Activated CD8-positive, alpha-beta memory T cell treated with anti-CD3 and anti-CD28 coated beads, Interleukin-2, amount 50 U/mL, for 24 hours (primary cell): ENCODE data around the gene CAPN2.
"Not testable (repeated sequence)": the region's sequence is repeated elsewhere in the genome, so short reads cannot be mapped to it uniquely, and the experiment has no call there.

ENCODE experiments used
- DNase-seq: peaks from one replicate; pipeline ENCODE4 v3.0.0-alpha.2; 2020; ENCODE audit errors: extremely low read depth

The CAPN2 gene

GRCh38 chr1:223792046-223792445, 79.7 kb downstream of the CAPN2 start:
- DNase-seq, result no peak

DNA sequence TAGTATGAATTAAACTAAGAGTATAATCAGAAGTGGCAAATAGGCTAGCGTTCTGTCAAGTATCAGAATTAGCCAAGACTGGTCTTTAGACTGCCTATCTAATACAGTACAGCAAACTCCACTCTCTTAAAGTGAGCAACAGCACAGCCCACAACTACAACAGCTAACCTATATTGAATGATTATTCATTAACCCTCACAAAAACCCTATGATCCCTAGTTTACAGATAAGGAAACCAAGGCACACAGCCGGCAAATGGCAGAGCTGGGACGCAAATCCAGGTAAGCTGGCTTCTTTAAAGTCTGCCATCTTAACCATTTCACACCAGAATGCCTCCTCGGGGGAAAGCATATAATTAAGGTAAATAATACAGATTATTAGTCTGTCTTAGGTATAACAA, 81.4 kb downstream of the CAPN2 start:
- no peak for DNase-seq

DNA sequence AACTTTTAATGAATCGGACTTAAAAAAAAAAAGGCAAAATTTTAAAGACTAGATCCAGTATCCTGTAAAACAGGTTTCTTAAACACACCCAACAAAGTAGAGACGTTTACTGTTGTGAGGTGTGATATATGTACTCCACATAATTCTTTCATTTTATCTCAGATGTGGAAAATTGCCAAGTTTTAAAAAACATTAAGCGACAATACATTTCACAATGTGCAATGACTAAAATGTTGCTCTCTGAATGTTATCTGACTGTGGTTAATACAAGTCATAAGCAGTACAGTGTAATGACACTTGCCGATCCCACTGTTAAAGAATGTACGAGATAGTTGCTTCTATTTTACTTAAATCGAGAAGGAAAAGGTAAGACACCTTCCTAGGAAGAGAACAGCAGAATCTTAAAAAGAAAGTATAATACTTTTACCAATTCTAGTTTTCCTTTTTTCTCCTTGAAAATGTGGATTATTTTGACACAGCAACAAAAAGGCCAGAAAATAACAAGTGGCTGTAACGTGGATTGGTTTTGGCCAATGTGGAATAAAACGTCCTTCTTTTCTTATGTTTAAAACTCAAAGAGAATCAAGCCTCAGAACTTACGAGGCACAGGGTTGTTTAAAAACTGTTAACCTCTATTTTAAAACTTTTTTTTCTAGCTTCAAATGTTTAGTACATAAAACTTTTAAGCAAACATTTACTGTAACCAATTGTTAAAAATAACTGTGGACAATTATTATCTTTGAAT, 82.0 kb downstream of the CAPN2 start:
- DNase-seq, result no peak

- DNase-seq, result no peak
These were observed 83.9 kb downstream of the CAPN2 start for GRCh38 chr1:223796210-223796609.

DNA sequence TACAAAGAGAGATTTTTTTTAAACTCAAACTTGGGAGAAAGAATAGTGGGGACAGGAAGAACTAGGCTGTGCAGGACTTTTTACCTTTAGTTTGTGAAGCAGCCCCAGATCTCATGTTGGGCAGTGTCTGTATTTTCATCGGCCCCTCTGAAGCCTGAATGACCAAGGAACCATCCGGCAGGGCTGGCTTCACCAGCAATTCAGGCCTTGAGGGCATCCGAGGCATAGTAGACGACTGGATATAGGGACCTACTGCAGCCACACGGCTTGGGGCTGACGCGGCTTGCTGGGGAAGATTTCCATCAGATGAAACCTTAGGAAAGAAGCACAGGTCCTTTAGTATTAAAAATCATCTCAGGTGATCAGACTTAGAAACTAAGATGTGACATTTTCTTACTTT, 89.7 kb downstream of the CAPN2 start:
- no peak for DNase-seq

DNA sequence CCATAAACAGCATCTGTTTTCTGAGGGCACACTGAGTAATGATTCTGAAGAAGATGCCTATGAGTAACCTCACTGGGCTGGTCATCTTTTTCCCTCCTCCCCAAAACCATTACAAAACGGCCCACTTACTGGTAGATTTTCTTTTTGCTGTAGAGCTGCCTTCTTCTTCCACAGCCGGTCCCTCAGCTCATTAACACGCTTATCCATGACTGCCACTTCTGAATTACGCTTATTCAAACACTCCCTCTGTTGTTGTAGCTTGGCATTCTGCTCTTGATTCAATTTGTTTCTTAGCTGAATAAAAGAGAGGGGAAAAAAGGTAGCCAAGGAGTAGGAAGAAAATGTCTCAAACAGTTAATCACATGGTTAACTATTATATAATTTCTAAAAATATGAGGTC, 90.3 kb downstream of the CAPN2 start:
- DNase-seq, result no peak

GRCh38 chr1:223803211-223803610, 90.9 kb downstream of the CAPN2 start:
- DNase-seq, result no peak

DNA sequence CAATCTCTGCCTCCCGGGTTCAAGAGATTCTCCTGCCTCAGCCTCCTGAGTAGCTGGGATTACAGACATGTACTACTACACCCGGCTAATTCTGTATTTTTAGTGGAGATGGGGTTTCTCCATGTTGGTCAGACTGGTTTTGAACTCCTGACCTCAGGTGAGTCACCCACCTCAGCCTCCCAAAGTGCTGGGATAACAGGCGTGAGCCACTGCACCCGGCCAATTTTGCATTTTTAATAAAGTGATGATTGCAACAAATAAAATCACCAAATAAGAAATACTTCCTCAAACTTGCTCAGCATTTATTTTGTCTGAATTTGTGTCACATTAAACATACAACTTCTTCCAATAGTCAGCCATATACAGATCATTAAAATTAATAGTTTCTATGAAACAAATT, 97.6 kb downstream of the CAPN2 start:
- not testable (repeated sequence) for DNase-seq

GRCh38 chr1:223810586-223810985, 98.2 kb downstream of the CAPN2 start:
- DNase-seq, result no peak

DNA sequence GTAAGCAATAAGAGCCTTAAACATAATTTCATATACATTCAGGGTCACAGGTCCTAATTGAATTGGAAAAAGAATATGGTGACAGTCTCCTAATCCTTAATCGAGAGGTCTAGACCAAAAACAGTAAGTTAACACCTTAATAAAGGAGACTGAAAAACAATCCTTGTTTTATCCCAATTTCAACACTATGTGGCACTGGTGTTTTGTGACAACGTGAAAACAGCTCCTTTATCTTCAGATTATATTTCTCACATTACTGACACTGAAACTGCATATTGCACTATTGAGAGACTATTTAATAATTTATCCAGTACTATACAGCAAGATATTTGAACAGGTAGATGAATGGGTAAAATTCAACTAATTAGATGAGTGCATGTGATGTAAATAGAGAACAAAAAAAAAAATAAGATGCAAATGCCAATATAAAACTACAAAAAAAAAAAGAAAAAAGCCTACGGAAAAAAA, 99.3 kb downstream of the CAPN2 start:
- DNase-seq, result no peak

GRCh38 chr1:223813645-223814044, 101.3 kb downstream of the CAPN2 start:
- DNase-seq, result no peak

DNA sequence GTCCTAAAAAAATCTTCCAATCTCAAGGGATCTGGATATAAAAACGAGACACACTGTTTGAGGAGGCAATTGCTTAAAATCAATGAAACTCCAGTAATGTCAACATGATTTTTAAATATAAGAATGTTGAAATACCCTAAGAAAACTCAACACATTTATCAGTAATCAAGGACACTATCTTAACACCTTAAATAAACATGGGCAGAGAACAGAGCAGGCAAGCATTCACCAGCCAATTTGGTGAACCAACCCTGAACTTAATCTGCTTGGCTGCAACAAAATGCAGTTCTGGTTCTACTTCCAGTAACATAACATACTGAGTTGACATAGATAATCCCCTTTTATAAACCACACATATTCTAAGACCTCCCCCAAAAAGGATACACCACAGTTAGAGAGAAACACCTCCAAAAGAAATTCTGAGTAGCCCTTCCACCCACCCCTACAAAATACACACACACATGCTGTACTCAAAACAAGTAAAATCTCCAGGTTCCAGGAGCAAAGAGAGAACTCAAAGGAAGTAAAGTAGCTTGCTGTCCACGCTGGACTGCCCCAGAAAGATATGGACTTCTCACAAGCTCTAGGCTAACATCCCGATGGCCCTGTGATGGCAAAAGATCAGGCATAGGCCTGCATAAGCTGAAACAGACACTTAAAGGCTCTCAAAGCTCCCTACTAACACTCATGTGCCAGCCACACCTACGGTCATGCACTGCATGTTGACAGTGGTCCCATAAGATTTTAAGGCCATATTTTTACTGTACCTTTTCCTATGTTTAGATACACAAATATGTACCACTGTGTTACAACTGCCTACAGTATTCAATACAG, 102.9 kb downstream of the CAPN2 start:
- DNase-seq, result no peak

DNA sequence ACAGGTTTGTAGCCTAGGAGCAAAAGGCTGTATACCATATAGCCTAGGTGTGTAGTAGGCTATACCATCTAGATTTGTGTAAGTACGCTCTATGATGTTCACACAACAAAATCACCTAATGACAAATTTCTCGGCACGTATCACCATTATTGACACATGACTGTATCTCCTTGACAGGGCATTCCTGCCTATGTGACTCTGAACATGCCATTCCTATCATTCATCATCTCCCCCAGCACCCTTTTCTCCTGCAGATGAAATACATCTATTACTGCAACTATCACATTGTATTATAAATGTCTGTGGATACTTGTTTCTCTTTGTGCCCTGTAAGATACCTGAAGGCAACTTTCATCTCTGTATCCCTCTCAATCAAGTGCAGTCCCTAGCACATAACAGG, 103.5 kb downstream of the CAPN2 start:
- DNase-seq, result no peak

GRCh38 chr1:223817265-223817664, 104.9 kb downstream of the CAPN2 start:
- not testable (repeated sequence) for DNase-seq

- no peak for DNase-seq
These were observed 107.6 kb downstream of the CAPN2 start for GRCh38 chr1:223819730-223820514.

- DNase-seq, result no peak
These were observed 108.1 kb downstream of the CAPN2 start for GRCh38 chr1:223820515-223820858.

- no peak for DNase-seq
These were observed 108.6 kb downstream of the CAPN2 start for GRCh38 chr1:223820971-223821370.

GRCh38 chr1:223824287-223824686, 111.9 kb downstream of the CAPN2 start:
- DNase-seq, result no peak

GRCh38 chr1:223824712-223825111, 112.4 kb downstream of the CAPN2 start:
- no peak for DNase-seq
